SK-N-SH (cell line): ENCODE data around the gene UBE3C. TPM values are rescaled to one million over a fixed set of nuclear protein-coding genes. Genes with fewer than 3 reads are reported as not detected.
A peak's percentile ranks its signal among the peaks of the same experiment; 100 is the strongest.

Experiments
- CTCF ChIA-PET: fragments of 300-600, 350-600 bp; formaldehyde crosslinking; extraction: SDS; loops from one replicate; lab custom pipeline; 2021; lab: Yijun Ruan, JAX
- POLR2A ChIA-PET: fragments of 350-600 bp; sonication (Branson Sonifier 250); formaldehyde crosslinking; extraction: SDS; loops from one replicate; lab custom pipeline; 2020; ENCODE audit warnings: antibody characterized with exemption, inconsistent platforms; lab: Yijun Ruan, JAX
- DNase-seq: peaks from one replicate; pipeline ENCODE4 v3.0.0; 2012
- H2AFZ ChIP-seq: fragments of 200-600 bp; sonication (generic); 2 replicates; pipeline ENCODE4 v1.8.1; 2016; ENCODE audit warnings: antibody characterized with exemption, mild to moderate bottlenecking, low read depth
- H3F3A ChIP-seq: fragments of 200-600 bp; sonication (generic); replicated peaks from 2 replicates; pipeline ENCODE3; 2016; ENCODE audit warnings: antibody characterized with exemption, mild to moderate bottlenecking; ENCODE audit not compliant: insufficient read depth
- H3K27ac ChIP-seq, 2 experiments: fragments of 200-500 bp in 1 of 2; fragments of 200-600 bp in 1 of 2; sonication (Bioruptor generic) in 1 of 2; sonication (generic), shearing (Covaris generic) in 1 of 2; 2 replicates each; pipeline versions ENCODE4 v1.5.1 to v1.6.1; 2014 to 2016; ENCODE audit warnings: low read depth in 2 of 2, inconsistent platforms in 1 of 2, low read length in 1 of 2, mild to moderate bottlenecking in 1 of 2, mixed read lengths in 1 of 2
- H3K27me3 ChIP-seq: fragments of 200-600 bp; sonication (generic), shearing (Covaris generic); 2 replicates; pipeline ENCODE4 v1.6.1; 2016; ENCODE audit warnings: mixed run types; ENCODE audit not compliant: insufficient read depth
- H3K36me3 ChIP-seq, 2 experiments: fragments of 200-500 bp in 1 of 2; fragments of 200-600 bp in 1 of 2; sonication (Bioruptor generic) in 1 of 2; sonication (generic) in 1 of 2; replicated peaks in 1 of 2; 2 replicates each; pipeline versions ENCODE3 to v1.5.1; 2014 to 2016; ENCODE audit warnings: low read length in 1 of 2, mild to moderate bottlenecking in 1 of 2; ENCODE audit not compliant: insufficient read depth in 2 of 2, control insufficient read depth in 1 of 2
- H3K4me1 ChIP-seq, 2 experiments: fragments of 200-500 bp in 1 of 2; fragments of 200-600 bp in 1 of 2; sonication (Bioruptor generic) in 1 of 2; sonication (generic), shearing (Covaris generic) in 1 of 2; 2 replicates each; pipeline versions ENCODE4 v1.5.1 to v1.6.1; 2014 to 2016; ENCODE audit warnings: low read depth in 1 of 2, low read length in 1 of 2, mixed run types in 1 of 2; ENCODE audit not compliant: insufficient read depth in 2 of 2, control insufficient read depth in 1 of 2
- H3K4me2 ChIP-seq: fragments of 200-600 bp; sonication (generic), shearing (Covaris generic); 2 replicates; pipeline ENCODE4 v1.6.1; 2017; ENCODE audit warnings: mixed run types
- H3K4me3 ChIP-seq, 2 experiments: fragments of 200-500 bp in 1 of 2; fragments of 200-600 bp in 1 of 2; sonication (Bioruptor generic) in 1 of 2; sonication (generic), shearing (Covaris generic) in 1 of 2; 2 replicates each; pipeline versions ENCODE4 v1.5.1 to v1.8.1; 2014 to 2016; ENCODE audit warnings: low read depth in 2 of 2, inconsistent platforms in 1 of 2, low read length in 1 of 2, mild to moderate bottlenecking in 1 of 2, mixed read lengths in 1 of 2, moderate library complexity in 1 of 2
- H3K79me2 ChIP-seq: fragments of 200-600 bp; sonication (generic); 2 replicates; pipeline ENCODE4 v1.8.1; 2017; ENCODE audit warnings: mild to moderate bottlenecking; ENCODE audit not compliant: insufficient read depth
- H3K9ac ChIP-seq: fragments of 200-600 bp; sonication (generic); 2 replicates; pipeline ENCODE4 v1.6.1; 2017; ENCODE audit warnings: mixed run types
- H3K9me2 ChIP-seq: fragments of 200-600 bp; sonication (generic); 2 replicates; pipeline ENCODE4 v1.6.1; 2017; ENCODE audit warnings: mixed run types
- H3K9me3 ChIP-seq: fragments of 200-600 bp; sonication (generic); 2 replicates; pipeline ENCODE4 v1.6.1; 2017; ENCODE audit warnings: mixed run types, mild to moderate bottlenecking, moderate library complexity
- H4K20me1 ChIP-seq: fragments of 200-600 bp; sonication (generic); 2 replicates; pipeline ENCODE4 v1.6.1; 2017; ENCODE audit warnings: mild to moderate bottlenecking, mixed run types; ENCODE audit not compliant: insufficient read depth
- CHD2 ChIP-seq: fragments of 150-350 bp; IDR thresholded peaks from 2 replicates; pipeline ENCODE4 v1.6.1; 2018; ENCODE audit warnings: low read length; ENCODE audit not compliant: partially characterized antibody
- ELF1 ChIP-seq: IDR thresholded peaks from 2 replicates; pipeline ENCODE4 v1.4.0; 2012
- EP300 ChIP-seq, 2 experiments: IDR thresholded peaks; 2 replicates each; pipeline versions ENCODE4 v1.4.0 to v1.6.1; 2012; ENCODE audit warnings: borderline replicate concordance in 1 of 2, low read depth in 1 of 2, low read length in 1 of 2
- EZH2phosphoT487 ChIP-seq: fragments of 200-600 bp; sonication (generic); IDR thresholded peaks from 2 replicates; pipeline ENCODE4 v1.6.1; 2017; ENCODE audit warnings: low read depth, mixed run types, mild to moderate bottlenecking, antibody characterized with exemption, moderate library complexity, borderline replicate concordance
- FOXJ3 ChIP-seq: sonication (generic); formaldehyde crosslinking; IDR thresholded peaks from 2 replicates; pipeline ENCODE4 v1.5.1; 2020; ENCODE audit warnings: mild to moderate bottlenecking, missing genetic modification reagents
- IRF3 ChIP-seq: fragments of 150-350 bp; IDR thresholded peaks from 2 replicates; pipeline ENCODE4 v1.6.1; 2016; ENCODE audit warnings: mild to moderate bottlenecking, low read depth, low read length
- JUND ChIP-seq: IDR thresholded peaks from 2 replicates; pipeline ENCODE4 v1.4.0; 2012
- MXI1 ChIP-seq: IDR thresholded peaks from 2 replicates; pipeline ENCODE4 v1.6.1; 2012; ENCODE audit warnings: mild to moderate bottlenecking, low read depth, low read length, improper control_type of control experiment
- NFIC ChIP-seq: IDR thresholded peaks from 2 replicates; pipeline ENCODE4 v1.4.0; 2012; ENCODE audit warnings: borderline replicate concordance
- RAD21 ChIP-seq: IDR thresholded peaks from 2 replicates; pipeline ENCODE4 v1.6.1; 2012; ENCODE audit warnings: mild to moderate bottlenecking, low read length
- REST ChIP-seq: IDR thresholded peaks from 2 replicates; pipeline ENCODE4 v1.6.1; 2012; ENCODE audit warnings: mild to moderate bottlenecking, low read depth, low read length, moderate library complexity
- RXRA ChIP-seq: IDR thresholded peaks from 2 replicates; pipeline ENCODE4 v1.4.0; 2012; ENCODE audit warnings: low read depth, mild to moderate bottlenecking, borderline replicate concordance
- SIN3A ChIP-seq: IDR thresholded peaks from 2 replicates; pipeline ENCODE4 v1.6.1; 2012; ENCODE audit warnings: low read depth, mild to moderate bottlenecking, low read length, moderate library complexity, borderline replicate concordance
- SMC3 ChIP-seq: IDR thresholded peaks from 2 replicates; pipeline ENCODE4 v1.6.1; 2012; ENCODE audit warnings: low read depth, low read length, improper control_type of control experiment
- TAF1 ChIP-seq: IDR thresholded peaks from 2 replicates; pipeline ENCODE4 v1.6.1; 2012; ENCODE audit warnings: low read depth, mild to moderate bottlenecking, low read length, moderate library complexity, borderline replicate concordance
- USF2 ChIP-seq: fragments of 150-350 bp; IDR thresholded peaks from 2 replicates; pipeline ENCODE4 v1.6.1; 2017; ENCODE audit warnings: antibody characterized with exemption, low read length, low read depth, borderline replicate concordance
- WGBS: methylation state at CpG from one replicate; pipeline ENCODE4 v1.1.6; 2017; ENCODE audit warnings: low lambda C conversion rate; 5-methylcytosine and 5-hydroxymethylcytosine counted together
- polyA plus RNA-seq, 3 experiments: library from polyadenylated mRNA; depleted of rRNA; stranded (reverse); fragments of >200 nt; gene quantifications; 2 replicates each; pipeline ENCODE4 v1.2.3, GENCODE V29; 2012

UBE3C gene
- polyA plus RNA-seq, 1 of the 3 experiments (the other 2 are of a cell fraction): 48.4 TPM

- no peak for TF ChIP-seq SMC3
- TF ChIP-seq SIN3A: no peak
- no peak for TF ChIP-seq EP300 (IDR thresholded peaks at IDR 0.05; ENCODE audit: borderline replicate concordance in 1 of 2, low read depth in 1 of 2, low read length in 1 of 2)
- TF ChIP-seq USF2: no peak
- no peak for TF ChIP-seq NFIC
Observed at GRCh38 chr7:157280216-157280841, 141.6 kb downstream of the UBE3C start (continued).

GRCh38 chr7:157281221-157281998 lies 142.7 kb downstream of the UBE3C start:
- Histone ChIP-seq H3K27me3 (no peaks in the 10 kb centered on the region), H2AFZ (no peak overlapping the region), H4K20me1 (no peaks in the 10 kb centered on the region)
- CTCF ChIA-PET: interaction anchor here (0.6 to 1.6 kb wide), 4 partner anchors 8 to 332 kb away, joined by 3 to 6 read pairs (median 3); partner anchors contain the start of gene NOM1
- TF ChIP-seq TAF1: no peak
- TF ChIP-seq EZH2phosphoT487: no peak
- TF ChIP-seq JUND: no peak
- TF ChIP-seq RAD21: no peak
- no peak for TF ChIP-seq ELF1
- TF ChIP-seq SMC3: no peak
- TF ChIP-seq, all 33 proteins: peak for 0
- Histone ChIP-seq H3F3A (peaks cover 8% of the 10 kb centered on the region), H3K4me3 (no peak overlapping the region), H3K4me2 (no peak overlapping the region), H3K79me2 (no peaks in the 10 kb centered on the region), H3K36me3 (no peaks in the 10 kb centered on the region), H3K9ac (no peak overlapping the region), H3K4me1 (peaks cover 15 to 17% of the 10 kb centered on the region in 2 experiments; a peak in 3 of 4 replicates), H3K9me3 (no peaks in the 10 kb centered on the region), H3K27ac (no peak overlapping the region), H3K9me2 (no peaks in the 10 kb centered on the region)
- DNase-seq: peak; percentile 42
- POLR2A ChIA-PET: no interaction called here
- 88% methylated on average over 20 of the region's 24 CpGs for WGBS

- Histone ChIP-seq H4K20me1 (no peaks in the 10 kb centered on the region), H3K27ac (no peak overlapping the region), H3K9ac (no peak overlapping the region), H3K9me3 (no peaks in the 10 kb centered on the region), H2AFZ (no peak overlapping the region), H3K36me3 (no peaks in the 10 kb centered on the region), H3K9me2 (no peaks in the 10 kb centered on the region), H3K4me3 (no peak overlapping the region), H3K79me2 (no peaks in the 10 kb centered on the region), H3K4me1 (peaks cover 7 to 10% of the 10 kb centered on the region in 2 experiments; a peak in 2 of 4 replicates), H3K27me3 (no peaks in the 10 kb centered on the region), H3K4me2 (no peak overlapping the region), H3F3A (peaks cover 5% of the 10 kb centered on the region)
- ChIA-PET CTCF (interaction anchor here (0.6 to 1.6 kb wide), 2 partner anchors 9 to 30 kb away, joined by 3 to 6 read pairs; no protein-coding TSS in a partner anchor), POLR2A (no interaction called here)
- 85% methylated on average over 14 of the region's 25 CpGs for WGBS
- peak; percentile 47 for DNase-seq
- TF ChIP-seq FOXJ3 (CRISPR knock-in tag) (no peak), SIN3A (no peak), NFIC (no peak), RXRA (no peak), ELF1 (no peak), CHD2 (no peak), IRF3 (no peak), MXI1 (no peak), EP300 (IDR thresholded peaks at IDR 0.05; ENCODE audit: borderline replicate concordance in 1 of 2, low read depth in 1 of 2, low read length in 1 of 2) (no peak), TAF1 (no peak), REST (no peak)
Observed at GRCh38 chr7:157282141-157282801, 143.5 kb downstream of the UBE3C start.
